HT-29 (cell line): Measurements from ENCODE around the gene MPP7. TPM values are rescaled to one million over a fixed set of nuclear protein-coding genes. Genes with fewer than 3 reads are reported as not detected.
"Not testable (repeated sequence)": the region's sequence is repeated elsewhere in the genome, so short reads cannot be mapped to it uniquely, and the experiment has no call there.

Experiments
- DNase-seq: peaks from one replicate; pipeline ENCODE4 v3.0.0-alpha.2; 2015; ENCODE audit warnings: low spot score
- total RNA-seq: library from RNA; depleted of rRNA; stranded (reverse); fragments of >200 nt; shearing (Covaris generic); gene quantifications from 2 replicates; pipeline ENCODE4 v1.2.3, GENCODE V29; 2014; rRNA removed

The MPP7 gene
- 2.2 and 4.5 TPM in 2 replicates for total RNA-seq

DNA sequence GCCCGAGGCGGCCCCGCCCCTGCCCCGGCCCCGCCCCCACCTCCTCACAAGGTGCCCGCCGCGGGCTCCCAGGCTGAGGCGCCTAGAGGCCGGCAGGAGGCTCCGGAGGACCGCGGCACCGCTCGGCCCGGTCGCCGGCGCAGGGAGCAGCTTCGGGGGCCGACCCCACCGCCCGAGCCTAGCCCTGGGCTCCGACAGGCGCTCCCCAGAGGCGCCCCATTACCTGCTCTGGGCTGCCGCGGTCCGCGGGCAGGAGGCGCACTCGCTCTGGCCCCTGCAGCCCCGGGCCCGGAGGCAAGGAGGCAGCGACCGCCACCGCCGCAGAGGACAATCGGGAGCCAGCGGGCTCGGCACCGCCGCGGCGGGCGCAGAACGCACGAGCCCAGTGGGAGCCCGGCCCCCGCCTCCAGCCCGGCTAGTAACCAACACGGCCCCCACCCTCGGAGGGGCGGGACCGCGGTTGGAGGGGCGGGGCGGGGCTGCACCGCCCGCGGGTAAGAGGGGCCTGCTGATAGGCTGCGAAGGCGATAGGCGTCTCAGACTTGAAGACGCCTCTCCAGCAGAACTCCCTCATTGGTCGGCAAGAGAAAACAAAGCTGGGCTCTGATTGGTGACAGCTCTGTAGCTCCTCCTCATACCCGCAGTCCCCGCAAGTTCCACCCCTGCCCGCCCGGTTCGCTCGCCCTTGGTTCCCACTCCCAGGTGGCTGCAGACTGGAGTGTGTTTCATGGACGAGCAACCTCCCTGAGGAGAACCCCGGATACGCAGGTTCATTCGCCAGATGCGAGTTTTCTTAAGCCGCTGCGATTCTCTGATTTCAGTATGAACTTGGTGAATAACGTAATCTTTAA, at the start of gene MPP7:
TSS of gene MPP7 (minus strand) at position 427 of the 851 bp plus-strand sequence. CDS start 64,460 bp downstream, outside the sequence.
- peak; percentile 96 for DNase-seq

DNA sequence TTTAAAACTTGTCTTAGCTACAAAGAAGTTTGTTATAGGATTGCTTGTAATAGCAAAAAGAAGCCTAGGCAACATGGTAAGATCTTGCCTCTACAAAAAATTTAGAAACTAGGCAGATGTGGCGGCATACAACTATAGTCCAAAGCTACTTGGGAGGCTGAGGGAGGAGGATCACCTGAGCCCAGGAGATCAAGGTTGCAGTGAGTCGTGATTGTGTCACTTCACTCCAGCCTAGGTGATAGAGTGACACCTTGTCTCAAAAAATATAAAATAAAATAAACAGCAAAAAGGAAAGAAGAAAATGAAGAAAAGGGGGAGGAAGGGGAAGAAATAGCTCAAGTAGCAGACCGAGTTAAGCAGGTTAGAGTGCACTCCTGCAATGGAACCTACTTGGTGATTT, 47.0 kb upstream of the MPP7 start:
- no peak for DNase-seq

- DNase-seq: no peak
These were observed 41.4 kb upstream of the MPP7 start for GRCh38 chr10:28343987-28344895.

- no peak for DNase-seq
These were observed 40.4 kb upstream of the MPP7 start for GRCh38 chr10:28343252-28343651.

DNA sequence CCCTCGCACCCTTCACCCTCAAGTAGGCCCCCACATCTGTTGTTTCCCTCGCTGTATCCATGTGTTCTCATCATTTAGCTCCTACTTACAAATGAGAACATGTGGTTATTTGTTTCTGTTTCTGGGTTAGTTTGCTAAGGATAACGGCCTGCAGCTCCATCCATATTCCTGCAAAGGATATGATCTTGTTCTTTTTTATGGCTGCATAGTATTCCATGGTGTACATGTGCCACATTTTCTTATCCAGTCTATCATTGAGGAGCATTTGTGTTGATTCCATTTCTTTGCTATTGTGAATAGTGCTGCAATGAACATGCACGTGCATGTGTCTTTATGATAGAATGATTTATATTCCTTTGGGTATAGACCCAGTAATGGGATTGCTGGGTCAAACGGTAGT, 38.8 kb upstream of the MPP7 start:
- not testable (repeated sequence) for DNase-seq

- no peak for DNase-seq
These were observed 29.9 kb upstream of the MPP7 start for GRCh38 chr10:28332726-28333125.

DNA sequence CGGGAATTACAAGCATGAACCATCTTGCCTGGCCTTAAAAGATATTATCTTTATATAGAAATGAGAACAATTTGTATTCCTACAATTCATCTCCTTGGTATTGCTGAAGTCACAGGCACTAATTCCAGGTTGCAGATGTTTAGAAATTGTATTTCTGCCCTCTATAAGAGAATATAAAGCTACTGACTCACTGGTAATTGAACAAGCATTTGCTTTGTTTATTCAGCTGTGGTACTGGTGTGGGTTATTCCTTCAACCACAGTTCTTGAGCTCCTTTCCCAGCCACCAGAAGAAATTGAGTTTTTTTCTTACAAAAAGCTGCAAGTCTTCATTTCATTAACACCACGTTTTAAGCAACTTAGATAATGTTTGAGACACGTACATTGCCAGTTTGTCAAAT, 29.0 kb upstream of the MPP7 start:
- DNase-seq: no peak

DNA sequence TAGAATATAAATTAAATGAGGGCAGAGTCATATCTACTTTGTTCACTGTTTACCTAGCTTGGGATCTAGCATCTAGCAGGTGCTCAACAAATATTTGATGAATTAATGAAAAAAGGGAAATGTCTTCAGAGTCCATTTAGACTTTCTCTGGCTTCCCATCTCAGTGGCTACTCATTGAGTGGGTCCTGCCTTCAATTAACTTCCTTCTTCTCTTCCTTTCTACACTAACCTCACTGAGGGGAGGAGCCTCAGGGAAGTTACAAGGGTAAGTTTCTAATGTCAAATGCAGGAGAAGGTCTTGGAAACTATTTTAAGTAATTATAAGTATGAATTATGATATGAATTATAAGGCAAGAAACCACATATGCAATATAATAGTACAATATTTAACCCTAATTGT, 28.2 kb upstream of the MPP7 start:
- no peak for DNase-seq

- DNase-seq: no peak
These were observed 25.5 kb upstream of the MPP7 start for GRCh38 chr10:28328346-28328745.

DNA sequence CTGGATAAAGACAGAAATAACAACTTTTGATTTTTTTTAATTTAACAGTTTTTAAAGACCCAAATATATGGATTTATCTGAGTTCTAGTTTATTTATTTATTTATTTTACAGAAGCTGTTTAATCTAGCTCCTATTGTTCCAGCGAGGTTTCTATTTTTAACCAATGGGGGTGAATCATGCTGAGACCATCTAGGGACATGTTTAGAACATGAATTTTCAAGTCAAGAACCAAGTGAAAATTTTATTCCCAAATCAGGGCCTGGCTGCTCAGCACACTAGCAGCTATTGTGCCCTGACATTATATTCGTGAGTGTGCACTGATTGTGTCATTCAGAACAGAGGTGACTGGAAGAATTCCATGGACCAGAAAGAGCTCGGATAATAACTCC, 24.6 kb upstream of the MPP7 start:
- no peak for DNase-seq

- no peak for DNase-seq
These were observed 23.9 kb upstream of the MPP7 start for GRCh38 chr10:28326516-28327490.

- no peak for DNase-seq
These were observed 17.9 kb upstream of the MPP7 start for GRCh38 chr10:28320799-28321198.

DNA sequence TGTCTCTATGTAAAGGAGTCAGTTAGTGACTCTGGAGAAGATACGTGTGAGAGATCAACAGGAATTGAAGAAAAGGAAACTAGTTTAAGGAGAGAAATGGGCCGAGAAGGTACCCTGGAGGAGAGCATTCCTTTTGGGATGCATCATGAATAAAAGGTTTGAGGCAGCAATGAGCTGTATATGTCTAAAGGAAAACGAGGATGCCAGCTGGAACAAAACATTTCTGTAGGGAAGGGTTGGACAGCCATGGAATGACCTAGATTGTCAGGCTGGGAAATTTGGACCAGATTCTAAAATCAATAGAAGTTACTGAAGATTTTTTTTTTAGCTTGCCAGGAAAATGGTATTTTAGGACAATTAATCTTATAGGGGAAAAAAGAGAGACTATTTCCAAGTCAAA, 17.2 kb upstream of the MPP7 start:
- DNase-seq: no peak

- not testable (repeated sequence) for DNase-seq
These were observed 16.2 kb upstream of the MPP7 start for GRCh38 chr10:28319061-28319460.

GRCh38 chr10:28318626-28319025, 15.8 kb upstream of the MPP7 start:
- no peak for DNase-seq

GRCh38 chr10:28317760-28318159, 14.9 kb upstream of the MPP7 start:
- no peak for DNase-seq

- DNase-seq: no peak
These were observed 13.8 kb upstream of the MPP7 start for GRCh38 chr10:28316696-28317095.

DNA sequence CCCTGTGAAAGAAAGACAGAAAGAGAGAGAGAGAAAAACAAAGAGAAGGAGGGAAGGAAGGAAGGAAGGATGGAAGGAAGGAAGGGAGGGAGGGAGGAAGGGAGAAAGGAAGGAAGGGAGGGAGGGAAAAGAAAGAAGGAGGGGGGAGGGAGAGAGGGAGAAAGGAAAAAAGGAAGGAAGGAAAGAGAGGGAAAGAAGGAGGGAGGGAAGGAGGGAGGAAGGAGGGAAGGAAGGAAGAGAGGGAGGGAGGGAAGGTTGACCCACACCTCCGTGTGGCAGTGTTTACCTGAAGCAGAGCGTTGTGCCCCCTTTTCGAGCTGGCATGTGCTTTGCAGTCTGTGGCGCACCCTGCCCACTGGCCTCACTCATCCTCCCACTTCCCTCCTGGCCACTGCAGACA, 12.3 kb upstream of the MPP7 start:
- DNase-seq: no peak

- no peak for DNase-seq
These were observed 11.3 kb upstream of the MPP7 start for GRCh38 chr10:28314211-28314610.

DNA sequence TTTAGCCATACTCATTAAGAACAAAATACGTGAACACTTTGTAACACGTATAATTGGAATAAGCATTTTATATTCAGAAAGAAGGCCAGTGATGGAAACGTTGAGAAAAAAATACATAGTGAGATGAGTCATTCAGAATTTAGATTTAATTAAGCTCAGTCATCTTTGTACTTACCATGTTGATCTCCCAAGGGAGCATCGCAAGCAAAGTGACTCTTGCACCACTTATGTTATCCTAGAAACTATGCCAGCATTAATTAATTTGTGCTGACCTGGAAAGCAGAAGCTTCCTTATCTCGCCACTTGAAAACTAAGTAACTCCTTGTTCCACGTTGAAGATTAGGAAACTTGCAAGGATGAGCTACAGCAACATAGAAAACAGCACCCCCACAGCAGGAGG, 9.7 kb upstream of the MPP7 start:
- DNase-seq: no peak

DNA sequence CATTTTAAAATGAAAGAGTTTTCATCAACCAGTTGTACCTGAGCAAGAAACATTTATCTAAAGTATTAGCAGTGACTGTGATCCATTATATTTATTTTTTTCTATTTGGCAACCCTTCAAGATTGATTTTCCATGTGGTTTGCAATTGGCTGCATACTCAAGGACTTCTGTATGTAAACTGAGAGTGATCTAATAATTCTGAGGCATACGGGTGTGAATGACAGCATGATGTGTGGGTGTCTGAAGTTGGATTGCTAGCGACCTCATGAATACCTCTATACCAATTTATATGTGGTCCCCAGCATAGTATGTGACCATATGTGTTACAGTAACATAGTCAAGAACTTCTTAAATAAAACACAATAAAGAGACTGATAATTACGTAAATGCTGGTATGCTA, 8.2 kb upstream of the MPP7 start:
- no peak for DNase-seq
